Measurements from ENCODE around the gene TM9SF4. TPM values are rescaled to one million over a fixed set of nuclear protein-coding genes. Genes with fewer than 3 reads are reported as not detected.

TM9SF4 gene
- total and polyA plus RNA-seq, 2 of the 8 experiments (the other 6 are each of a cell fraction or from before 2014, with no cell fraction given) = 38.4 to 68.7 TPM

- TF ChIP-seq CHD7 (IDR thresholded peaks at IDR 0.05; ENCODE audit: insufficient replicate concordance, low read length) (no peak), ZNF274 (IDR thresholded peaks at IDR 0.05; ENCODE audit: borderline replicate concordance, extremely low read depth, low read length) (no peak), BRCA1 (IDR thresholded peaks at IDR 0.05; ENCODE audit: low read depth, low read length) (no peak), GTF2F1 (IDR thresholded peaks at IDR 0.05; ENCODE audit: borderline replicate concordance, low read depth, low read length) (no peak), GABPA (IDR thresholded peaks at IDR 0.05; ENCODE audit: borderline replicate concordance, insufficient read depth, low read length) (no peak), TBP (IDR thresholded peaks at IDR 0.05; ENCODE audit: low read depth, low read length) (no peak)
These were observed 50.8 kb downstream of the TM9SF4 start (continued) for GRCh38 chr20:32160341-32160740.

Measured in H1 (cell line).